HFFc6 (cell line): ENCODE results near the gene TOMM20L. TPM values are rescaled to one million over a fixed set of nuclear protein-coding genes. Genes with fewer than 3 reads are reported as not detected.
A peak's percentile ranks its signal among the peaks of the same experiment; 100 is the strongest.

Experiments used
- DNase-seq: peaks from one replicate; pipeline ENCODE4 v3.0.0-alpha.2; 2018
- H3K27ac Mint-ChIP-seq: 2 replicates; pipeline ENCODE4 v1.8.0; 2020; ENCODE audit warnings: mild to moderate bottlenecking, mixed read lengths
- H3K27me3 Mint-ChIP-seq: 2 replicates; pipeline ENCODE4 v1.8.0; 2021; ENCODE audit warnings: mild to moderate bottlenecking, moderate library complexity, mixed read lengths; ENCODE audit not compliant: insufficient read depth
- H3K36me3 Mint-ChIP-seq: 2 replicates; pipeline ENCODE4 v1.8.0; 2021; ENCODE audit warnings: low read depth, mixed read lengths
- H3K4me1 Mint-ChIP-seq: 2 replicates; pipeline ENCODE4 v1.8.0; 2020; ENCODE audit warnings: low read depth, mixed read lengths
- H3K4me3 Mint-ChIP-seq: 2 replicates; pipeline ENCODE4 v1.8.0; 2020; ENCODE audit warnings: mild to moderate bottlenecking, moderate library complexity, mixed read lengths
- H3K9me3 Mint-ChIP-seq: 2 replicates; pipeline ENCODE4 v1.8.0; 2020; ENCODE audit warnings: mild to moderate bottlenecking, mixed read lengths
- total RNA-seq, 6 experiments: library from RNA; stranded (reverse); fragmentation: NEBNext Ultra II Directional; extraction: Animal tissue kit (Norgen Biotek cat#: 25700); gene quantifications; 2 replicates in 1 of 6; 3 replicates in 5 of 6; pipeline ENCODE4 v1.2.3, GENCODE V29; 2021
- TF ChIP-seq, protein P1 (sequence below): fragments of 200-600 bp; sonication (generic); IDR thresholded peaks from 2 replicates; pipeline ENCODE4 v1.5.0; 2021; ENCODE audit warnings: antibody characterized with exemption, mild to moderate bottlenecking

Gene TOMM20L
- total RNA-seq, 6 experiments from 2014 or later, result not detected

DNA sequence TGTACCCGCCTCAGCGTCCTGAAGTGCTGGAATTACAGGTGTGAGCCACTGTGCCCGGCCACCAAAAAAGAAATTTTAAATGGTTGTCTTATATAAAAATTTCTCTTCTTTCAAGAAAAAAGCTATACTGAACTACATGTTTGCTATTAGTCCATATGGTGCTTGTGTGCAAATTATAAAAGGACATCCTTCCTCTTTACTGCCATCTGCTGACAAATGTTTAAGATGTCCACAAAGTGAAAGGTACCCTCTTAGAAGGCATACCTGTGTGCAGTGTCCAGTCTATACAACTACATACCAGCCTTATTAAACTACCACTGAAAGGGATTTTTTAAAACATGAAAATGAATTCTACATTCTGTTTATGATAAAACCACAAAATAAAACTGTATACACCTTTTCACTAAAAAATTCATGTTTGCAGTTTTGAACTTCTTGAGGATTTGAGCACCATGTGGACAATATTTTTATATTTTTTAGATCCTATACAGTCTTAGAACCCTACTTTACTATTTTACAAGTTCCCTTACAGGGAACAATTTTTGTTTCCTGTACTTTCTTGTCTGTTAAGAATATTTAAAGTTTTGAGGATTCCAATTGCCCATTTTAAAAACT is 32.8 kb upstream of the TOMM20L start:
- TF ChIP-seq, protein P1, sequence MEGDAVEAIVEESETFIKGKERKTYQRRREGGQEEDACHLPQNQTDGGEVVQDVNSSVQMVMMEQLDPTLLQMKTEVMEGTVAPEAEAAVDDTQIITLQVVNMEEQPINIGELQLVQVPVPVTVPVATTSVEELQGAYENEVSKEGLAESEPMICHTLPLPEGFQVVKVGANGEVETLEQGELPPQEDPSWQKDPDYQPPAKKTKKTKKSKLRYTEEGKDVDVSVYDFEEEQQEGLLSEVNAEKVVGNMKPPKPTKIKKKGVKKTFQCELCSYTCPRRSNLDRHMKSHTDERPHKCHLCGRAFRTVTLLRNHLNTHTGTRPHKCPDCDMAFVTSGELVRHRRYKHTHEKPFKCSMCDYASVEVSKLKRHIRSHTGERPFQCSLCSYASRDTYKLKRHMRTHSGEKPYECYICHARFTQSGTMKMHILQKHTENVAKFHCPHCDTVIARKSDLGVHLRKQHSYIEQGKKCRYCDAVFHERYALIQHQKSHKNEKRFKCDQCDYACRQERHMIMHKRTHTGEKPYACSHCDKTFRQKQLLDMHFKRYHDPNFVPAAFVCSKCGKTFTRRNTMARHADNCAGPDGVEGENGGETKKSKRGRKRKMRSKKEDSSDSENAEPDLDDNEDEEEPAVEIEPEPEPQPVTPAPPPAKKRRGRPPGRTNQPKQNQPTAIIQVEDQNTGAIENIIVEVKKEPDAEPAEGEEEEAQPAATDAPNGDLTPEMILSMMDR, result peak; percentile 64
- Mint-ChIP-seq H3K36me3 (peaks cover 32% of the 10 kb centered on the region), H3K4me3 (no peak overlapping the region), H3K4me1 (peaks cover 7% of the 10 kb centered on the region), H3K9me3 (no peaks in the 10 kb centered on the region), H3K27ac (no peak overlapping the region), H3K27me3 (no peaks in the 10 kb centered on the region)
- peak; percentile 2 for DNase-seq

DNA sequence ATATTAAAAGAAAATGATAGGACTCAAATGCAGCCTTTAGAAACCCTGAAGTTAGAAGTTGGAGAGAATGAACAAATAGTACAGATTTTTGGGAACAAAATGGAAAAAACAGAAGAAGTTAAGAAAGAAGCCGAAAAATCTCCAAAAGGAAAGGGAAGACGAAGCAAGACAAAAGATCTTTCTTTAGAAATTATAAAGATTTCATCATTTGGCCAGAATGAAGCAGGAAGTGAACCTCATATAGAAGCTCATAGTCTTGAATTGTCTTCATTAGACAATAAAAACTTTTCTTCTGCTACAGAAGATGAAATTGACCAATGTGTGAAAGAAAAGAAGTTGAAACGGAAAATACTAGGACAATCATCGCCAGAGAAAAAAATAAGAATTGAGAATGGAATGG is 31.4 kb upstream of the TOMM20L start:
- H3K4me1 Mint-ChIP-seq, result peaks cover 20% of the 10 kb centered on the region
- no peak overlapping the region for H3K4me3 Mint-ChIP-seq
- no peak overlapping the region for H3K27ac Mint-ChIP-seq
- H3K27me3 Mint-ChIP-seq, result no peaks in the 10 kb centered on the region
- H3K36me3 Mint-ChIP-seq, result peaks cover 41% of the 10 kb centered on the region
- no peaks in the 10 kb centered on the region for H3K9me3 Mint-ChIP-seq
- no peak for DNase-seq
- TF ChIP-seq, protein P1, result no peak

DNA sequence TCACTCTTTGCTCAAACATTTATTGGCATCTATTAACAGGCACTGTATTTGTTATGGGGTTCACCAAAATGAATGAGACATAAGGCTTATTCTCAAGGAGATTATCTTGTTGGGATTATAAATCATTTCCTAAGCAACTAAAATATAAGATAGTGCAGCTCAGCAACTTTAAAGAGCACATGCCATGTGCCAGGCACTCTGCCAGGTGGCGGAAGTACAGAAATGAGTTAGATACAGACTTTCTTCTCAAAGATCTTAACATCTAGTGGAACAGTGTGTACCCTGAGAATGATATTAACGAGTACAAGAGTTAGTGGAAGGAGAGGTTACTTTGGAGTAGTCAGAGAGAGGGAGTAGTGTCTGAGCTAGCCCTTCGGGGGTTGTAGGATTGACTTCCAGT is 28.4 kb upstream of the TOMM20L start:
- H3K36me3 Mint-ChIP-seq, result peaks cover 39% of the 10 kb centered on the region
- H3K27me3 Mint-ChIP-seq, result no peaks in the 10 kb centered on the region
- DNase-seq, result no peak

DNA sequence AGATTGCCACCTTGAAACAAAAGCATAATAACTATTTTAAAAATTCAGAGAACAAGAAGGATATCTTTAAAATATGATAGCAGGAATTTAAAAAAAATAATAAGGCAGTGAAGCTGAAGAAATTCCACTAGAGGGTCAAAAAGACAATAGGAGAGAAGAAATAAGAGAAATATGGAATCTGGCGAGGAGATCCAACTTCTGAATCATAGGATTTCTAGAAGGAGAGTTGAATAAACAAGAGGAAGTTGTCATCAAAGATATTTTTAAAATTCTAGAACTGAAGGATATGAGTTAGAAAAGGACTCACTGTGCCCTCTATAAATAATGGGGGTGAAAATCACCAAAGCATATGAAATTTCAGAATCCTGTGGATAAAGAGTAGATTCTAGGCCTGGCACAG is 26.8 kb upstream of the TOMM20L start:
- Mint-ChIP-seq H3K4me3 (no peak overlapping the region; the same call in 1 of the 2 replicates), H3K27ac (peak overlapping the region; percentile 40; the same call in 1 of the 2 replicates), H3K9me3 (no peaks in the 10 kb centered on the region), H3K36me3 (peaks cover 39% of the 10 kb centered on the region), H3K27me3 (no peaks in the 10 kb centered on the region), H3K4me1 (peaks cover 21% of the 10 kb centered on the region)
- no peak for DNase-seq
- TF ChIP-seq, protein P1, result no peak

More for the DNA sequence above, 28.4 kb upstream of the TOMM20L start:
- Mint-ChIP-seq H3K9me3 (no peaks in the 10 kb centered on the region), H3K4me1 (peaks cover 21% of the 10 kb centered on the region), H3K4me3 (no peak overlapping the region), H3K27ac (no peak overlapping the region)
- TF ChIP-seq, protein P1, result no peak

DNA sequence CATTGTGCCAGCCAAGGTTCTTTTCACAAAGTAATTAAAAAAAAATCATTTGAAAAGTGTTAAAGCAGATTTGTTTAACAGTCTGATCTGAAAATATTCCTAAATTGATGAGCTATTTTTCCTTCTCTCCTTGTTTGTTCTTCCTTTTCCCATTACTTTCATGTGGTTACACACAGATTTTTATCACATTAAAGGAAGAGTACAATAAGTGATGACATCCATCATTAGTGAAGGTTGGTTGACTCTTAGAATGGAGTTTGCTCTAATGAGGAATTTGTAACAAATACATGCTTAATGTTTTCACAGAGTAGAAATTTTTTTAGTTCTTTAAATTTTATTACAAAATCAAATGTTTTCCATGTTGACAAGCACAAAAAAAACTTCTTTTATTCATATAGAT is 18.9 kb upstream of the TOMM20L start:
- H3K4me3 Mint-ChIP-seq, result no peak overlapping the region
- no peaks in the 10 kb centered on the region for H3K4me1 Mint-ChIP-seq
- H3K9me3 Mint-ChIP-seq, result no peaks in the 10 kb centered on the region
- H3K36me3 Mint-ChIP-seq, result peaks cover 20% of the 10 kb centered on the region
- no peak overlapping the region for H3K27ac Mint-ChIP-seq
- TF ChIP-seq, protein P1, result no peak
- DNase-seq, result no peak
- H3K27me3 Mint-ChIP-seq, result no peaks in the 10 kb centered on the region
